H1 (cell line): ENCODE measurements around the gene NPHP3.

Experiments used
- JUN ChIP-seq: IDR thresholded peaks from 2 replicates; pipeline ENCODE4 v1.6.1; 2011; ENCODE audit warnings: low read depth, mild to moderate bottlenecking, improper control_type of control experiment, low read length
- POU5F1 ChIP-seq: IDR thresholded peaks from 2 replicates; pipeline ENCODE4 v1.6.1; 2011; ENCODE audit warnings: low read depth, mild to moderate bottlenecking, low read length, moderate library complexity

- no peak for TF ChIP-seq JUN
- no peak for TF ChIP-seq POU5F1
These were observed 36.5 kb upstream of the NPHP3 start for GRCh38 chr3:132758740-132759139.
